Gastroesophageal sphincter (tissue), 4 donors: ENCODE results near the gene ZNF732. TPM values are rescaled to one million over a fixed set of nuclear protein-coding genes. Genes with fewer than 3 reads are reported as not detected.
A peak's percentile ranks its signal among the peaks of the same experiment; 100 is the strongest.

ENCODE experiments used
- ATAC-seq: fragments of 150-250 bp; one replicate; pipeline ENCODE4 v1.9.1; 2016; ENCODE audit warnings: mild to moderate bottlenecking, moderate library complexity
- H3K27ac ChIP-seq, 4 donors: fragments of 200-600 bp; sonication (generic) in 3 of 4; 1 replicate in 3 of 4; 2 replicates in 1 of 4; pipeline ENCODE4 v1.5.1; 2016 to 2019
- H3K27me3 ChIP-seq: fragments of 200-600 bp; sonication (generic); one replicate; pipeline ENCODE4 v1.5.1; 2019
- H3K36me3 ChIP-seq, 2 donors: fragments of 200-600 bp; sonication (generic); one replicate each; pipeline ENCODE4 v1.5.1; 2019; ENCODE audit warnings: control low read depth in 1 of 2
- H3K4me1 ChIP-seq, 3 donors: fragments of 200-600 bp; sonication (generic); 1 replicate in 2 of 3; 2 replicates in 1 of 3; pipeline ENCODE4 v1.5.1; 2016 to 2019; ENCODE audit warnings: control low read depth in 2 of 3
- H3K4me3 ChIP-seq, 2 donors: fragments of 200-600 bp; sonication (generic); one replicate each; pipeline ENCODE4 v1.5.1; 2019; ENCODE audit warnings: mild to moderate bottlenecking in 1 of 2, moderate library complexity in 1 of 2
- H3K9me3 ChIP-seq, 3 donors: fragments of 200-600 bp; sonication (generic); one replicate each; pipeline ENCODE4 v1.5.1; 2017 to 2019; ENCODE audit warnings: control low read depth in 2 of 3
- CTCF ChIP-seq, 4 experiments: fragments of 200-600 bp in 2 of 4; fragments of 450-650 bp in 2 of 4; sonication (generic) in 1 of 4; IDR thresholded peaks; one replicate each; pipeline ENCODE4 v1.5.1; 2017 to 2019; ENCODE audit warnings: antibody characterized with exemption in 4 of 4, mild to moderate bottlenecking in 2 of 4, moderate library complexity in 2 of 4
- EP300 ChIP-seq: sonication (generic); formaldehyde crosslinking; IDR thresholded peaks from one replicate; pipeline ENCODE4 v1.6.1; 2017; ENCODE audit warnings: antibody characterized with exemption, mild to moderate bottlenecking
- POLR2A ChIP-seq, 2 donors: fragments of 450-650 bp; IDR thresholded peaks; one replicate each; pipeline ENCODE4 v1.6.1; 2017; ENCODE audit warnings: antibody characterized with exemption in 2 of 2, mild to moderate bottlenecking in 2 of 2, moderate library complexity in 1 of 2
- POLR2AphosphoS5 ChIP-seq: sonication (generic); formaldehyde crosslinking; IDR thresholded peaks from one replicate; pipeline ENCODE4 v1.6.1; 2017; ENCODE audit warnings: antibody characterized with exemption
- WGBS, 2 donors: methylation state at CpG; one replicate each; pipeline ENCODE4 v1.1.5; 2018; ENCODE audit warnings: low coverage in 1 of 2; 5-methylcytosine and 5-hydroxymethylcytosine counted together
- total RNA-seq, 4 donors: library from RNA; depleted of rRNA; stranded (reverse); fragments of >200 nt; gene quantifications; one replicate each; pipeline ENCODE4 v1.1.0, GENCODE V29; 2016

Gene ZNF732
- under 1 TPM in 2 of 4 donors, not detected in 2; 0.31 to 0.54 TPM for total RNA-seq

- ATAC-seq = peak; percentile 86
- peaks cover 0 to 18% (median 0%) of the 10 kb centered on the region in 3 donors for H3K4me1 ChIP-seq
- no peaks in the 10 kb centered on the region for H3K9me3 ChIP-seq
- H3K27ac ChIP-seq = peak within 1 kb of the TSS in 1 of 4 donors; percentile 64
- TF ChIP-seq CTCF (IDR thresholded peaks at IDR 0.05) = no peak
- TF ChIP-seq POLR2AphosphoS5 = no peak
- TF ChIP-seq POLR2A (IDR thresholded peaks at IDR 0.05) = no peak
- TF ChIP-seq EP300 = no peak
- H3K27me3 ChIP-seq = peaks cover 12% of the 10 kb centered on the region
- peak within 1 kb of the TSS; percentile 23 to 60 for H3K4me3 ChIP-seq
- WGBS, 2 donors = 0 to 4% methylated on average over 1 to 13 of the region's 53 CpGs
- H3K36me3 ChIP-seq = no peaks in the 10 kb centered on the region
Observed at GRCh38 chr4:304969-305680, at the start of gene ZNF732. Gene ZNF732, minus strand, starts transcription at chr4:305474. Its CDS starts 164 bp downstream, at chr4:305310.

GRCh38 chr4:340011-340410, 34.7 kb upstream of the ZNF732 start:
- Histone ChIP-seq H3K36me3 (peaks cover 0 to 20% of the 10 kb centered on the region in 2 donors), H3K27me3 (no peaks in the 10 kb centered on the region), H3K27ac (no peak overlapping the region), H3K9me3 (peaks cover 0 to 9% (median 0%) of the 10 kb centered on the region in 3 donors), H3K4me1 (peaks cover 0 to 46% (median 12%) of the 10 kb centered on the region in 3 donors), H3K4me3 (no peak overlapping the region)
- no peak for ATAC-seq
- WGBS, 2 donors = 75 to 91% methylated on average over 4 of the region's 4 CpGs
- TF ChIP-seq EP300 (no peak), POLR2AphosphoS5 (no peak), POLR2A (IDR thresholded peaks at IDR 0.05) (no peak), CTCF (IDR thresholded peaks at IDR 0.05) (no peak)

- no peaks in the 10 kb centered on the region for H3K9me3 ChIP-seq
- ATAC-seq = no peak
- TF ChIP-seq EP300 (no peak), POLR2AphosphoS5 (no peak), CTCF (IDR thresholded peaks at IDR 0.05) (no peak), POLR2A (IDR thresholded peaks at IDR 0.05) (no peak)
- H3K27ac ChIP-seq = peak overlapping the region in 3 of 4 donors; percentile 97 to 99 (median 97)
- H3K4me3 ChIP-seq = peak overlapping the region; percentile 43 to 94
- H3K27me3 ChIP-seq = no peaks in the 10 kb centered on the region
- WGBS, 2 donors = 43 to 80% methylated on average over 1 to 6 of the region's 13 CpGs
- peaks cover 0 to 7% of the 10 kb centered on the region in 2 donors for H3K36me3 ChIP-seq
- peaks cover 0 to 47% (median 12%) of the 10 kb centered on the region in 3 donors for H3K4me1 ChIP-seq
Observed at GRCh38 chr4:338759-339097, 33.5 kb upstream of the ZNF732 start.

- peak overlapping the region; percentile 44 to 99 (median 97) for H3K27ac ChIP-seq
- TF ChIP-seq EP300 (no peak), POLR2AphosphoS5 (no peak), CTCF (IDR thresholded peaks at IDR 0.05) (no peak), POLR2A (IDR thresholded peaks at IDR 0.05) (no peak)
- H3K27me3 ChIP-seq = no peaks in the 10 kb centered on the region
- peak overlapping the region; percentile 43 to 94 for H3K4me3 ChIP-seq
- peaks cover 0 to 47% (median 12%) of the 10 kb centered on the region in 3 donors for H3K4me1 ChIP-seq
- H3K36me3 ChIP-seq = peaks cover 0 to 6% of the 10 kb centered on the region in 2 donors
- no peaks in the 10 kb centered on the region for H3K9me3 ChIP-seq
- ATAC-seq = peak; percentile 47
- 1% methylated on average over 14 of the region's 52 CpGs; no CpG with 5 or more reads in 1 of the 2 donors for WGBS, 2 donors
Observed at GRCh38 chr4:337932-338758, 32.9 kb upstream of the ZNF732 start.
